Retina (tissue), 1 donor: ENCODE data around the gene IL23R.
A peak's percentile ranks its signal among the peaks of the same experiment; 100 is the strongest.
"Not testable (repeated sequence)": the region's sequence is repeated elsewhere in the genome, so short reads cannot be mapped to it uniquely, and the experiment has no call there.

Experiments
- DNase-seq: peaks from one replicate; pipeline ENCODE4 v3.0.0-alpha.2; 2016

IL23R gene, protein sequence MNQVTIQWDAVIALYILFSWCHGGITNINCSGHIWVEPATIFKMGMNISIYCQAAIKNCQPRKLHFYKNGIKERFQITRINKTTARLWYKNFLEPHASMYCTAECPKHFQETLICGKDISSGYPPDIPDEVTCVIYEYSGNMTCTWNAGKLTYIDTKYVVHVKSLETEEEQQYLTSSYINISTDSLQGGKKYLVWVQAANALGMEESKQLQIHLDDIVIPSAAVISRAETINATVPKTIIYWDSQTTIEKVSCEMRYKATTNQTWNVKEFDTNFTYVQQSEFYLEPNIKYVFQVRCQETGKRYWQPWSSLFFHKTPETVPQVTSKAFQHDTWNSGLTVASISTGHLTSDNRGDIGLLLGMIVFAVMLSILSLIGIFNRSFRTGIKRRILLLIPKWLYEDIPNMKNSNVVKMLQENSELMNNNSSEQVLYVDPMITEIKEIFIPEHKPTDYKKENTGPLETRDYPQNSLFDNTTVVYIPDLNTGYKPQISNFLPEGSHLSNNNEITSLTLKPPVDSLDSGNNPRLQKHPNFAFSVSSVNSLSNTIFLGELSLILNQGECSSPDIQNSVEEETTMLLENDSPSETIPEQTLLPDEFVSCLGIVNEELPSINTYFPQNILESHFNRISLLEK

DNA sequence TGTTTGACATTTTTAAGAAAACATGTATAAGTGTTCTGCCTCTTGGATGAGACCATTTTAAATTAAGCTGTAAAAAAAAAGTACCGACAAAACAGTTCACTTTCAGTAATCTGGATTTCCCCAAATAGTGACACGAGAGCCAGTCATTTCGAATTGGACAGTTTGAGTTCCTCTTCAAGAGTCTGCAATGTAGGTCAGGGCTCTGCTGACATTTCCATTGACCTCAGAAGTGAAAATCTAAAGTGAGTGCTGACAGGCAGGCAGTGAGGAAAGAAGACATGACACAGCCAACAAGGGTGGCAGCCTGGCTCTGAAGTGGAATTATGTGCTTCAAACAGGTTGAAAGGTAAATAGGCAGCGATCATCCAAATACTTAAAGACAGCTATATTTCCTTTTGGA is at the start of gene IL23R:
Gene IL23R, plus strand, starts transcription at position 259 of the 400 bp plus-strand sequence. CDS start 1,667 bp downstream, outside the sequence.
- no peak for DNase-seq

DNA sequence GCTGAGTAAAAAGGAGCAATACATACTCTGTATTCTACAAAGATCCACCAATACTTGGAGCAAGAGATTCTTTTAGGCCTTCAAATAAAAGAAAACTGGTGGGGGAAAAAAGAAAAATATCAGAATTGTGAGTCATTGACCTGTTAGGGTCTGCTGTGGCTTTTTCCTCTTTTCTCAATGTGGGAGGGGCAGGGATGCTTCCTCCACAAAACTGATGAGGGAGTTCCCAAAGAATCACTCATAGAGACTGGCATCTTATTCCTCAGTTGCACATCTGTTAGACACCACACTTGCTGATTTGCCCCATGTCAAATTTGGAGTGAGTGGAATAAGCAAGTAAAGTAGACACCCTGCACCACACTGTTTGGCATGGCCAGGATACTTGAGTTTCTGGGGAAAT is 48.1 kb upstream of the IL23R start:
- DNase-seq = no peak

DNA sequence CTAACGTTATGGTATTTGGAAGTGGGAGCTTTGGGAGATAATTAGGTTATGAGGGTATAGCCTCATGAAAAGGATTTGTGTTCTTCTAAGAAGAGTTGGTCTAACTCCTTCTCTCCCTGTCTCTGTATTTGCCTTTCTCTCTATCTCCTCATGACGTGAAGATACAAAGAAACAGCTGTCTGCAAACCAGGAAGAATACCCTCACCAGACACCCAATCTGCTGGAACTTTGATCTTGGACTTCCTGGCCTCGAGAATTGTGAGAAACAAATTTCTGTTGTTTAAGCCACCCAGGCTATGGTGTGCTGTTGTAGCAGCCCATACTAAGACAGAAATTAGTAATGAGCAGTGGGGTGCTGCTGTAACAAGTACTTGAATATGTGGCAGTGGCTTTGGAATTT is 47.6 kb upstream of the IL23R start:
- no peak for DNase-seq

DNA sequence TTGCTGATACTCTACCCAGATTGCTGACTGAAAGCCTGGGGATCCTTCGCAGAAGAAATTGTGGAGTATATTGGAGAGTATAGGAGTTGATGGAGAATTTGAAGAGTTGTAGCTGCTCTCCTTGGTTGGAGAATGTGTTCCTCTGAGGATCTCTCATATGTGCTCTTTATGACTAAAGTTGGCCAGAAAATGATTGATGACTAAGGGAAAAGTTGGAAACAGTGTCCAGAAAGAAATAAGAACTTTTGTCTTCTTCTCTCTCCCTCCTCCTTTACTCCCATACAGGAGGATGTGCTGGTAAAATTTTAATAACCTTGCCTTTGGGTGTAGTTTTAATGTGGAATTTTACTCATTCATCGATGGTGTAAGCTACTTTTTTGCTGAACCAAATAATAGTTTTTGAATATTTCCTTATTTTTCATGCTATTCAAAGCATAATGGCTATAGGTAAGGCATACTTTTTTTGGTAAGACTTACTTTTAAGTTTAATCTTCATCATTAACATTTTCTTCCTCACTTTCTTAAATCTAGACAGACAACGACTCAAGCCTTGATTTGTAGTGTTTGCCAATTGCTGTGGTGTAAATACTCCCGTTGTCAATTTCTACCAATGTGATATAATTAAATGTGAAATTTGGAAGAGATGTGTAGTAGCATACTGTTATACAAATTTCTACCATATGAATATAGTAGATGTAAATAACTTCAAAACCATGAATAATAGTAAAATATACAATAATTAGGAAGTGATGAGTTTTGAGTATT is 45.2 kb upstream of the IL23R start:
- no peak for DNase-seq

DNA sequence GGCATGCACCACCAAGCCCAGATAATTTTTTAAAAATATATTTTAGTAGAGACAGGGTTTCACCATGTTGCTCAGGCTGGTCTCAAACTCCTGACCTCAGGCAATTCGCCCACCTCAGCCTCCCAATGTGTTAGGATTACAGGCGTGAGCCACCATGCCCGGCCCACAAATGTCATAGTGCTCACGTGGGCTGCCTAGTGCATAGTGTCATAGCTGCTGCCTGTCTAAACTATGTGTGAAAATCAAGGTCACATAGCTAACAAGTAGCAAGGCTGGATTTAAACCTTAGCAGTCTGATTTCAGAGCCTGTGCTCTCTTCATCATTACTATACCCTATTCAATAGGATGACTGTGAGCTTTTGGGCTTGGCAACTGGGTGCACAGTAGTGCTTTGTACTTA is 41.8 kb upstream of the IL23R start:
- no peak for DNase-seq

DNA sequence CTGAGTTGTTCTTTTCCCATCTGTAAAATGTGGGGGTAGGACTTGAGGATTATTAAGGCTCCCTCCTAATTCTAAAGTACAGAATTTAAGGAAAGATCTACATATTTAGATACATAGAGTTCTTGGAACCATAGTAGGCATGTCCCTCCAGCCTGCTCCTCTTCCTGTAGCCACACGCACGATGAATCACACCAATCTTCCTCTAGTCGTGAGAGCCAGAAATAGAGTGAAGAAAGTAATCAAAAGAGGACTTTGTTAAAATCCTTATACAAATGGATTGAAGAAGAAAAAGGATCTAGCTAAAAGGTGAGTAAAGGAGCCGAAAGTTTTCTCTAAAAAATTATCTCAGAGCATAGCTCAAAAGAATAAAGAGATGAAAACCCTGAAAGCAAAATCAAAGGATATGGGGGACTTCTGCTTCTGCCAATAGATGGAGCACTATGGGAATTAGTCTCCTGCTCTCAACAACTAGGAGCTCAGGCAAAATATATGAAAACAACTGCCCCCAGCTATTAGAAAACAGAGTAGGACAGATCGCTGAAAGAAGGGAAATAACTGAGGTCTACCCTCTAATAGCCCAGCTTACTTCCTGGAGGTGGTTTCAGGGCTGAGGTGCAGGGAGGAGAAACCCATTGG is 40.0 kb upstream of the IL23R start:
- no peak for DNase-seq

DNA sequence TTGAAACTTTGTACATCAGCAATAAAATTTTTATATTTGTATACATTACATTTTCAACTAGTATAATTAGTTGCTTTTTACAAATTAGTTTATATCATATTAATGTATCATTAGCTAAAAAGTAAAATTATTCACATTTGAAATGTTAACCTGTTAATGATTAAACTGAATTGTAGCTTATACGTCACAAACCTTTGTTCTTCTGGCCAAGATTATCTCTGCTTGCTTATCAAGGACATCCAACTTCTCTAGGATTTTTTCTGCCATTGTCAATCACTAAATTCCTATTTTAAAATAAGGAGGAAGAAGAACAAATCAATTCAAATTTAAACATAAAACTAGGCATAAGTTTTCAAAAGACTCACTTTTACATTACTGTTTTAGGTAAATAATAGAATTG is 39.3 kb upstream of the IL23R start:
- no peak for DNase-seq

DNA sequence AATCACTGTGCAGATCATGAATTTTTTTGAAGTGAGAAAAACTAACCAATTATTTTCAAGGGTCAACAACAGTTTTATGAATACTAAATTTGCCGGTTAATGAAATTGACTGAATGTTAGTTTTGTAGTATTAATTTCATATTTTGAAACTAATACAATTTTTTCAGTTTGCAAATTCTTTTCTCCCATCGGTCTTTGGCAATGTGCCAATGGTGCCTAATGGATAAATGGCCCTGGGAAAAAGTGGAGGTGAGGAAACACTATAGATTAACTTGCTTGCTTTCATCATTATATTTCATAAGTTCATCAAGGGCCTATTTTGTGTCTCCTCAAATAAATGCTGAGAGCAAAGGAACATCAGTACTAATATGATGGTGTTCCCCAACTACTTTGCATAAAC is 35.6 kb upstream of the IL23R start:
- no peak for DNase-seq

DNA sequence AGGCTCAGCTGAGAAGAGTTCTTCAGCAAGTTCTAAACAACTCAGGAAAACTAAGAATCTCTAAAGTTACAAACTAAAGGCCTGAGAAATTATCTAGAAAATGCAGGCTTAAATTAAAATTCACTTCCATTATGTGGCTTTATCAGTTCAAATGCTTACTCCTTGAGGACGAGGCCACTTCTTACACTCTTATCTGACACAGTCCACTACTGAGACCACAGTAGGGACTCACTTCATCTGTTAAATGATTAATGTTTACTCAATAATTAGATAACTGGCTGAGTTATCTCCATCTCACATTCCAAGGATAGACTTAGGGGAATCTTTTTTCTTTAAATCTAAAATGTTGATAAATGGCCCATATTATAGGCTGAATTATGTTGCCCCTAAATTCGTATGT is 33.1 kb upstream of the IL23R start:
- no peak for DNase-seq

DNA sequence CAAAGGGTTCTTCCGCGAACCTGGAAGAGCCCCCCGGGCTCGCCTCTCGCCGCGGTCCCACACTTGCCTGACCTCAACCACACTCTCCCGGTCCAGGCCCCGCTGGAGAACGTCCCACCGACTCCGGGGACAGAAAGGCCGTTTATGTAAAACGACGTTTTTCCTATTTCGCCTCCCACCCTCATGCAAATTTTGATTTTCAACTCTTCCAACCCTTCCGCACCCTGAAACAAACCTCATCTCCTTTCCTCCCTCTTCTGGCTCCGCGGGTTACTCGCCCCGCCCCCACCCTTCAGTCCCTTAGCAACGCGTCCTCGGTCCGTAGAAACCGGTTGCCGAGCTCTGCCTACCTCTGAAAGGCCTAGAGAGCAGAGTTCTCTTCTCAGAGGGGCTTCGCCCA is 31.6 kb upstream of the IL23R start, which contains the start of gene C1orf141:
Gene C1orf141, minus strand, starts transcription at position 276 of the 400 bp plus-strand sequence. CDS start 7,730 bp downstream, outside the sequence.
- DNase-seq = peak; percentile 82

DNA sequence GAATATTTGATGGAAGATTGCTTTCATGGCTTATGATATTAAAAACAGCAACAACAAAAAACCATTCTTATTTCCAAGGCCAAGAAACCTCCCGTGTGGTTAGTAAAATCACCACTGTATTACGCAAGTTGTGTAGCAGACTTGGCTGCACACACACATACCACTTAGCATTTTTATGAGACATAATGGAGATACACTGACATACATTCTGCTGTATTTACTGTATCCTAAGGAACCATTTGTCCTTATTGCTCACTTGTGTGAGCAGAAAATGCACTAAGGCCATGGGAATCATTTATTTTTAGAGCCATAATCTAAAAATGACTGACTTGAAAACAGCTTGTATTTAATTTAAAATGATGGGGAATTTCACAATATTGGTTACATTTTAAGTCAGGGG is 30.9 kb upstream of the IL23R start:
- DNase-seq = no peak

DNA sequence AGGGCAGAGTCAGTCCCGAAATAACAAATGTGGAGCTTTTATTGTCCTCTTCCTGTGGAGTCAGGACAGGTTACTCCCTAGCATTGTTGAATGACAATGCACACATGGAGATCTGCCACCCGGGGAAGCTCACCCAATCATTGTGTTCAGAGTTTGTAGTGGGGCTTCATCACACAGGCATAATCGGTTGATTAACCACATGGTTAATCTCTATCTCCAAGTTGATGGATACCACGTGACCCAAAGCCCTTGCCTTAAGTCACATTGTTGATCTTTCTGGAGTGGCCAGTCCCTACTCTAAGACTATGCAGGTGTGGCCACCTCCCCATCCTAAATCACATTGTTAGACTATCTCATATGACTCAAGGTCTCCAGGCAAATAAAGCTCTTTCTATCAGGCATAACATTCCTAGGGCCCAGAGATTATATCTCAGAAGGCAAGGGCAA is 28.9 kb upstream of the IL23R start:
- DNase-seq = no peak

DNA sequence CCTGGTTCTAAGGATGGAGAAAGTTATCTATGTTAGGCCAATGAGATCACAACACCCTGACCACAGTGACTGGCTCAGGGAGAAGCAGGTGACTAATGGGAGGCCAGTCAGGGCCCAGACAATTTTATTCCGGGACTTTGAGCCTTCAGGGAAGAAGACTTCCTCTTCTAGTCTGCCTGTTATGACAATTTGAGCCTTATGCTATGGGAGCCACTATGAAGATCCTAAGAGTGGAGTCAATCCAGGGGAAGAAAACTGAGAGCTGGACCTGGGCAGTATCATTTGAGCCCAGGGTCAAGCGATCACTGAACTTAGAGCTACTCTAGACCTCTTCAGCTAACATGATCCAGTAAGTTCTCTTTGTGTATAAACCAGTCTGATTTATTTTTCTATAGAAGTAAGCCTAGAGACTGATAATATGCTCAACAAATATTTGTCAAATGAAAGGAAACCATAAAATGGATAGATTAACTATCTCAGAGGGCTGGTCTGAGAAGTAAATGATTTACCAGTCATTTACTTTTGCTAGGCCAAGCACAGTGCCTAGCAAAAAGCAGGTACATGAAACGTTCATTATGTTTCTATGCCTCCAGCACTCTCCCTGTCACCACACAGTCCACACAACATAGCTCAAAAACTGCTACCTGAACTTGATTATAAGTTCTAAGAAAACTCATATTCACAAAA is 27.3 kb upstream of the IL23R start:
- DNase-seq = no peak

DNA sequence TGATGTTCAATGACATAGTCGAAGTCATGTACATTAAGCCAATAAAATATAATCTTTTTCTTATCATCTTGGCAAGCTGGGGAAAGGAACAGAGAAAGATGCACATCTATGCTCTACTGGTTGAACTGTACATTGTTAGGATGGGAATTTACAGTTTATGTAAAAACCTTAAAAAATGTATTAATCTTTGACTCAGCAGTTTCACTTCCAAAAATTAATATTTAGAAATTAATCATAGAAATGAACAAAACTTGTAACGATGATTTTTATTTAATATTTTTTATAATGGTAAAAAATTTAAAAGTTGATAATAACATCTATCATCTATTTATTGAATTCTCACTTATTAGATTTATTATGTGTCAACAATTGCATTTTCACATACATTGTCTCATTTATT is 25.8 kb upstream of the IL23R start:
- no peak for DNase-seq

DNA sequence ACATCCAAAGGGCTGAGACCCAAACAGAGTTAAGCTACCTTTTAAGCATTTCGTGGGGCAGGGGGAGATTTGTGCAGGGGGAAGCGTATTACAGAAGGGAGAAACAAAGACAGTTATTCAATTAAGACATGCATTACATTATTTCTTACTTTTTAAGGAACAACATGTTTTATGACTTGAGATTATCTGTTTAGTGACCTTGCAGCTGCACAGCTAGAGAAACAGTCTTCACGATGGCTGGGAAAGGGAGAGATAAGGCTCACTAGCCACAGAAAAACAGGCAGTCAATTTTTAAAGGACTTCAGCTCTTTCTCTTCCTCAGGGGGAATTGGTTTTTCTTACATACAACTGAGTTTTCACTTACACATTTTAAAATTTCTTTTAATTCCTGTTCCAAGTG is 24.4 kb upstream of the IL23R start:
- DNase-seq = not testable (repeated sequence)

DNA sequence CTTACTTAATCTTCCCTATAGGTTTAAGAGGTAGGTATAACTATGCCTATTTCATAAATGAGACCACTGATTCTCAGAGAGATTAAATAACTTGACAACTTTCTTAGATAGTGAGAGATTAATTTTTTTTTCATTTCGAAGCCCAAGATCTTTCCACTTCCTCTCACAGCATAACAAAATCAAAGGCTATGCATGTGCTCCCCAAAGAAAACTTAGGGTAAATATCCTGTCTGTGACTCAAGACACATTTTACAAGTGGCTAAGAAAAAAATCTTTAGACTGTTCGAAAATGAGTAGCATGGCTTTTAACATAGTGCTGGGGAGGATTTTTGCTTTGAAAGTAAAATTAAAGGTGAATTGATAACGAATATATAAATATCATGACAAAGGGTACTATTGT is 23.3 kb upstream of the IL23R start:
- no peak for DNase-seq

DNA sequence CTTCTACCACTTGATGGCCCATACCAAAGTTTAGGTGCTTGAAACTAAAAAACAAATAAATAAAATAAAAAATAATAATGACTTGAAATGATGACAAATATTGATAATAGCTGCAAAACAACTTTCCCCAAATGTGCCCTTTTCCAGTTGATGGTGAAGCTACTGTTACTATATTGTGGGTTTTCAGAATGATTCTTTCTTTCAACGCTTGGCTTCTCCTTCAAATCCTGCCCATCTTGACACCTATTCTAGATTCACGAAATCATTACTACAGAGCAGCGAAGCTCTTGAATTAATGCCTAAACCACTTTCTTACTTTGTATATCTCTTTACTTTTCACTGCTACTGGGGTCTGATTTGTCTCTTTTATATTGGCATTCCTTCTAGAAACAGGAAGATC is 22.3 kb upstream of the IL23R start:
- no peak for DNase-seq

DNA sequence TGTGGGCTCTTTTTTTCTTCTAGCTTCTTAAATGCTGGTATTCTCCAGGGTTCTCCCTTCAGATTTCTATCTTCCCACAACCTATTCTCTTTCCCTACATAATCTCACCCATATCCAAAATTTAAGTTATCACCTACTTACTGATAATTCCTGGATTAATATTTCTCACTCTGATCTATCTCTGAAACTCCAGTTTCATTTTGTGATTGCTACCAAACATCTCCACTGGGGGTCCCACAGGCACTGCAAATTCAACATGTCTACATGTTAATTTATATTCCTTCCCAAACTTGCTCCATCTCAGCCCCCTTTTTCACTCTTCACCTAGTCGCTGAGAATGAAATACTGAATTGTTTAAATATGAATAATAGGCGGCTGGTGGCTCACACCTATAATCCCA is 21.6 kb upstream of the IL23R start:
- DNase-seq = no peak

DNA sequence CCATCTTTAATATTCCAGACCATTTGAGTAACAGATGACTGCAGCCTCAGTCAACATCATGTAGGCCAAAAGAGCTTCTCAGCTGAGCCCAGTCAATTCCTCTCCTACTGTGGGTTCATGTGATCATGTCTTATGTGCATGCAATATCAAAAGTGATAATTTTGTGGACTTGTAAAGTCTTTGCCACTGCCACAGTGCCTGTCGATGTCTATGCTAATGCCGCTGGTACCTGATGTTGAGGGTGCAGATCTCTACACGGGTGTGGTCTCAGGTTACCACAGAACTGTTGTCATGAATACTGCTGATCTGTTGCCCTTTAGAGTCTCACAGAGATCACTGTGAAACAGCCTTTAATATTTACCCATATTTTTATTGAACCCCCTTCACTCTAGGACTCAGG is 20.2 kb upstream of the IL23R start:
- DNase-seq = no peak

DNA sequence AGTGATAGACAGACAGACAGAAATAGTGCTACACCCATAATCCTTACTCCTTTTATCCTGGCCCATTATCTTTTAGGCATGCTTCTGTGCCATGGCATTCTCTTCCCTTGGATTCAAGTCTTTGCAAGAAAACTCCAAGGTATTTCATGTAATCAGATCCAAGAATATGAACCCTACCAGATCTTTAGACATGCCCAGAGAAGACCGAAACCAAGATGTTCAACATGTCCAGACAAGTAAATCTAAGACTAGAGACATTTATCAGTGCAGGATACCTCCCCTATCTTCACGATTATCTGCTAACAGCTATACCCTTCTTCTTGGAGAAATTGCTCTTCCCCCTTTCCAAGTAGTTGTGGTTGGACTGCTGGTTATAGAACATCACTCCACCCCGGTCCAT is 19.7 kb upstream of the IL23R start:
- DNase-seq = no peak

DNA sequence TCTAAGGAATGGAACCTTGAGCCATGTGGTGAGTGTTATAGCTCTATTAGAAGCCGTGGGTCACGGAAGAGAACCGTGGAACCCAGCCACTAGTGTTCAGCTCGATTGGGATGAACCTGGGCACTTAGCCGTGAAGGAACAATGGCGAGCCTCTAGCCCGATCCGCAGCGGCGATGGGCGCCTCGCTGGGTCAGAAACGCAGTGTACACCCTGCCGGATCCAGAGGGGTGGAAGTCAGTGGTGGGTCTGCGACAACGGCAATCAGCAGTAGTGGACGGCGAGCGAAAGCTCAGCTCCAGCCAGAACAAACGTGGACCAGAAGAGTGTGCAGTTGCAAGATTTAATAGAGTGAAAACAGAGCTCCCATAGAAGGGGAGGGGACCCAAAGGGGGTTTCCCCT is 18.3 kb upstream of the IL23R start:
- DNase-seq = not testable (repeated sequence)

DNA sequence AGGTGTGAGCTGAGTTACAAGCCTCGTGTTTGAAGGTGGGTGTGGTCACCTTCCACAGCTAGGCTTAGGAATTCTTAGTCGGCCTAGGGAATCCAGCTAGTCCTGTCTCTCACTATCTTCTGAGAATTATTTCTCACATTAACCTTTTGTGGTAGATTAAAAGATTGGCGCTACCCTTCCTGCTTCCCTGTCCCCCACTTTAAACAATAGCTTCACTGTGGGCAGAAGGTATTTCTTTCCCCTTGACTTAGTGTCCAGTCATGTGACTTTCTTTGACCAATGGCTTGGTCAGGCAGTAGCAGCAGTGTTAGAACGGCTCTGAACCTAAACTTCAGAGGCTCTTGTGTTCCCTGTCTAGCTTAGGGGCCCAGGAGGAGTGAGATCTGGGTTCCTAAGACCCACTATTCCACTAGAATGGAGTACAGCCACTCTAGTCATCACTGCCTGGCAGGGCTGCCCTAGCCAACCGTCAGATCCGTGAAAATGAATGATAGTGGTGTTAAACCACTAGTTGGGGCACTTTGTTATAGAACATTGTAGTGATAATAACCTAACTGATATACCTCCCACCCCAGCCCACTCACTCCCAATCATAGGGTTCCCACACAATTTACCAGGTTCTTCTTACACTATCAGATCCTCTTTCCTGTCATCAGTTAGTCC is 17.6 kb upstream of the IL23R start:
- no peak for DNase-seq
